T-helper 17 cell (primary cell): ENCODE data around the gene TRIM9. TPM values are rescaled to one million over a fixed set of nuclear protein-coding genes. Genes with fewer than 3 reads are reported as not detected.

Experiments used
- total RNA-seq, 4 donors: library from RNA in 2 of 4; stranded (reverse) in 2 of 4; gene quantifications; one replicate each; pipeline ENCODE4 v1.2.3 and lab custom pipeline; 2022 to 2026

Gene TRIM9
- total RNA-seq, 2 donors from 2014 or later, result 0.07 to 0.16 TPM

Other genes starting within 250 kb of the TRIM9 start
- not detected for gene ABHD12B, start 223.1 kb downstream of the TRIM9 start, total RNA-seq
- 10 to 100 TPM in 1 of 2 donors, 1 to 10 TPM in 1; 2.0 to 12.4 TPM for gene PYGL, start 150.6 kb downstream of the TRIM9 start, total RNA-seq
- 10 to 100 TPM; 16.5 to 19.4 TPM for gene TMX1, start 145.1 kb upstream of the TRIM9 start, total RNA-seq